Measurements from ENCODE around the gene ADD1.

Gene ADD1

DNA sequence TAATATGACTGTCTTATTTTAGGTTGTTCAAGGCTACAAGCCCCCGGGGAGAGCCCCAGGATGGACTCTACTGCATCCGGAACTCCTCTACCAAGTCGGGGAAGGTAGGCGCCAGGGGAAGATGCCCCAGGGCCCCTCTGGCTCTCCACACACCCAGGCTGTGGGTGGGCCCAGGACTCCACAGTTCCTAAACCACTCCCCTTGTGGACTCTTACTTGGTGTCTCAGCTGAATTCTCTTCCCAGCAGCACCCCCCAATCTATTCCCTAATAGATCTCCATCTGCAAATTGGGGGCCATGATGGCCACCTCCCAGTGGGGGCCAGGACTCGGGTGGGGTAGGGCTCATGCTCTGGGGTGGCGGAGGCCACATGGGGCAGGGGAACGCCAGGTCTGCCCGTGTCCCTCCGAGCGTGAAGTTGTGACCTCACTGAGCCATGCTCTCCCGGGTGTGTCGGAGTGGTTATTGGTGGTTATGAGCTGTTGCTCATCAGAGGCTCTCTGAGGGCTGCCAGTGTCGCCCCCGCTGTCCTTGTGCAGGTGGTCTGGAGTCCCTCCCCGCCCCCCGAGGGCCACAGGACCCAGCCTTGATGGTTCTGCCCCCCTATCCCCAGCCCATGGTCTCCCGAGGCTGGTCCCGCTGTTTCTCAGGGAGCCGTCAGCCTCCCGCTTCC, 11.2 kb upstream of the ADD1 start:
- DNase-seq, result no peak

DNA sequence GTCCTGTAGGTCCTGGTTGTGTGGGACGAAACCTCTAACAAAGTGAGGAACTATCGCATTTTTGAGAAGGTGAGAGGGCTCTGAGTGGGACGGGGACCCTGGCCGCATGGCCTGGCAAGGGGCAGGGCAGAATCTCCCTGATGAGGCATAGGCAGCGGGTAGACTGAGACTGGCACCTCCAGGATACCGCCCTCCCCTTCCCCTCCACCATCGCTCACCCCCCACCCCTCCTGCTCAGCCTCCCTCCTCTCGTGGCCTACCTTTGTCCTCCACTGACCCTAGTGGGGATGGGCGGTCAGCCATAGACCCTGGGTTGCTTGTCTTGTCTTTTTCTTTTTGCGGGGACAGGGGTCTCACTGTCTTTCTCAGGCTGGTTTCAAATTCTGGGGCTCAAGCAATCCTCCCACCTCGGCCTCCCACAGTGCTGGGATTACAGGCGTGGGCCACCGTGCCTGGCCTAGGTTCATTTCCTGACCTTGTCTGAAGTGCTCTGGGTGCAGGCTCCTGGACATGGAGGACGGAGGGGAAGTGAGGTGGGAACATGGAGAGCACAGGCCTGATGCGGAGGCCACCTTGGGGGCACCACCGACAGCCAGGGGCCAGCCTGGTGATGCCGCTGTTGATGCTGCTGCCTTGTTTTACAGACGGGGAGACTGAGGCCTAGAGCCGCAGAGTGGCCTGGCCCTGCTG, 10.5 kb upstream of the ADD1 start:
- DNase-seq, result no peak

DNA sequence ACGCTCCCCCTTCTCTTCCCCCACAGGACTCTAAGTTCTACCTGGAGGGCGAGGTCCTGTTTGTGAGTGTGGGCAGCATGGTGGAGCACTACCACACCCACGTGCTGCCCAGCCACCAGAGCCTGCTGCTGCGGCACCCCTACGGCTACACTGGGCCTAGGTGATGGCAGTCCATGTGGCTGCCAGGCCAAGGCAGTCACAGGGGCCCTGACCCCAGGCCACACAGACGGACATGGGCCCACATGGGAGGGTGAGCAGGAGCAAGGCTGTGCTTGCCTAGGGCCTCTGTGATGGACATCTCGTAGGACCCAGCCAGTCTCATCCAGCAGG, 10.0 kb upstream of the ADD1 start:
- no peak for DNase-seq

DNA sequence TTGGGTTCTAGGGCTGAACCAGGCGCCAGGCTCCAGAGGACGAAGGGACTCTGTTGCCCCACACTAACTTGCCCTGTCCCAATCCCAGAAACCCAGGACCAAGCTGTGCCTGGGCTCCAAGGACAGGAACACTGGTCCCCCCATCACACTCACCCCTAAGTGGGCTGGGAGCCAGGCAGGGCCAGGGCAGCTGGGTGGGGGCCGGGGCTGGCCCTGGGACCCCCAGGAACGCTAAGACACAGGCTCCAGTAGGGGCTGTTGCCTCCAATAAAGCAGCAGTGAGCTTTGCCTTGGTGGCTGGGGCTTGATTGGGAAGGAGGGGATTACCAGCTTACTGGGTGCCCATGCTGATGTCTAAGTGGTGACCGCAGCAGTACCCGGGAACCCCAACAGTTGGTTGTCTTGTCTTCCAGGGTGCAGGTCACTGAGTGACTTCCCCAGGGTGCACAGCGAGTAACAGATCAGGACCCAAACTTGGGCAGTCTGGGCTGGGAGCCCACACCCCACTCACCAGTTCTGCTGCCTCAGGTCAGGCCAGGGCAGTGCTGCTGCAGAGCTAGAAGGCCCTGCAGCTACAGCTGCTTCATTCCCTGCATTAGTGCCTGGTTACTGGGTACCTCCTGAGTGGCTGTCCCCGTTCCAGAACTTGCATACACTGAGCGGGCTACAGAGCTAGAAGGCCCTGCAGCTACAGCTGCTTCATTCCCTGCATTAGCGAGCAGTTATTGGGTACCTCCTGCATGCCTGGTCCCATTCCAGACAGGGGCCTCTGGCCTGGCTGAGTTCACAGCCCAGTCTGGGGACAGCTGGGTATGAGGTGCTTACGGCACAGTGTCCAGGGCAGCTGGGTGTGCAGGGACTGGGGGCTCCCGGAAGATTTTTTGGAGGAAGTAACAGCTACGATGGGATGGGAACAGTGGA, 9.4 kb upstream of the ADD1 start:
- no peak for DNase-seq

DNA sequence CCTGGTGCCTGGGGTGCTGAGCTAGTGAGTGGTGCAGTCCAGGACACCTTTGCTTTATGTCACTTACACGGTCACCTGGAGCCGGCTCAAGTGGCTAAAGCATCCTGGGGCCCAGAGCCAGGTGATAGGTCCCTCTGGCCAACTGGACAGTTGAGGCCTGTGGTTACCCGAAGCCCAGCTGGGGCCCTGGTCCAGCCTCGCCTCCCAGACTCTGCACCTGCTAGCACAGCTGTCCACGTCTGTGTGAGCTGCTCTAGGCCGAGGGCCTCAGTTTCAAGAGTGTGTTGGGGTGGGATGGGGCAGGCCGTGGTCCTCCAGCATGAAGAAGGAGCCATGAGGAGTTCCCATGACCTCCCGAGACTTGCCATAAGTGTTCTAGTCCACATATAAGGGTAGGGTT, 7.7 kb upstream of the ADD1 start:
- no peak for DNase-seq

DNA sequence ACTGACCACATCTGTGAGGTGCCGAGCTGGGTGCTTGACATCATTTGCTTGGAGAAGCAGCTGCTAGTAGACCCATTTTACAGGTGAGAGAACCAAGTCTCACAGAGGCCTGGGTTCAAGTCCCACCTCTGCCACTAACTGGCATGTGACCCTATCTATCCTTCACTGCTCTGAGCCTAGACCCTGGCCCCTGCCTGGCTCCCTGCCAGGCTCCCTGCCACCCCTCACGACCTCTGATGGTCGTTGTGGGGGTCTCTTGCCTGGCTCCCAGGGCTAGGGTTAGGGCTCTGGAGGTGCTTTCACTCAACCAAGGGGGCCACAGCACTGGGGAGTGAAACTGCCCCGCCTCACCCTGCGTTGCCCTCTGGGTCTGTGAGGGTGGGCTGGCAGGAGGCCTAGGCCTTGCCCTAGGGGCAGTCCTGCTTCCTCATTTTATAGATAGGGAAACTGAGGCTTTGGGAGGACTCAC, 7.2 kb upstream of the ADD1 start:
- DNase-seq, result no peak

DNA sequence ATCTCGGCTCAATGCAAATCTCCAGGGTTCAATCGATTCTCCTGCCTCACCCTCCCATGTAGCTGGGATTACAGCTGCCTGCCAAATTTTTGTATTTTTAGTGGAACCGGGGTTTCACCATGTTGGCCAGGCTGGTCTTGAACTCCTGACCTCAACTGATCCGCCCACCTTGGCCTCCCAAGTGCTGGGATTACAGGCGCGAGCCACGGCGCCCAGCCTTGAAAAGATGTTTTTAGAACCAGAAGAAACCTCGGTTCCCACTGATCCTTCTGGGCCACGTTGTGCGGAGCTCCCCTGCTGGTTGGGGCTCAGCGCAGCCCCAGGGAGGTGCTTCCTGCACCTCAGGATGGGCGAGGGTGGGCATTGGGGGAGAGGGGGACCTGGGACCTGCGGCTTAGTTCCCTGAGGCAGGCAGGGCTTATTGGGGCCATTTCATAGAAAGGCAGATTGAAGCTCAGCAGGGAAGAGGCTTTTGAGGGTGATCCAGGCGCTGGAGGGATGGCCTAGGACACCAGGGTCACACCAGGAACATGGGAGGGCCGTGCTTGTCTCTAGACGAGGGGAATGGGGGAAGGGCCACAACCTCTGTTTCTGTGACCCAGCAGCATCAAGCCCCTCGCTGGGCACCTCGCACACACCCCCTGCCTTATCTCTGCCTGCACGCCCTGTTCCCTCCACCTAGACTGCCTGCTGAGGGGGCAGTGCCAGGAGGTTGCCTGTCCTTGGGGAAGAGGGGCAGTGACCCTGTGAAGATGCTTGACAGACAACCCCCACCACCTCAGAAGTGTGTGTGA, 6.3 kb upstream of the ADD1 start:
- no peak for DNase-seq

DNA sequence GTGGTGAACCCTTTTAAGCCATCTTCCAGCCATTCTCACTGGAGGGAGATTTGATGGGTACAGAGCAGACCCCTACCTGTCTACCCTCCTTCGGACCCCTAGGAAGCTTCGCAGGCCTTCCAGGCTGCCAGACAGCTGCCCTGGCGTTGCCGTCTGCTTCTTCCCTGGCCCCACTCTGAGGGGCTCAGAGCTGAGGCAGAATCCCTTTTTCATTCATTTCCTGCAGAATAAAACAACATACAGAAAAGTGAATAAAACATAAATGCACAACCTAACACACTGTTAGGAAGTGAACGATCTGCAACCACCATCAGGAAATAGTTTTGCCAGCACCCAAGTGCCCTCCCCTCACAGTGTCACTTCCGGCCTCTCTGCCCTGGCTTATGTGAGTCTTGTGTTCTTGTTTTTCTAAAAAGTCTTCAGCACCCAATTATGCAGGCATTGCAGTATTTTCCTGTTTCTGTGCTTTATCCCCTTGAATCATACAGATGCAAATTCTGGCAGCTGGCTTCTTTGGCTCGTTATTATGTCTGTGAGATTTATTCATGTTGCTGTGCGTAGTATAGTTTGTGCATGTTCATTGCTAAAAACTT, 5.6 kb upstream of the ADD1 start:
- DNase-seq, result peak in 16 of 56 donors; percentile 11 to 43 (median 34)

DNA sequence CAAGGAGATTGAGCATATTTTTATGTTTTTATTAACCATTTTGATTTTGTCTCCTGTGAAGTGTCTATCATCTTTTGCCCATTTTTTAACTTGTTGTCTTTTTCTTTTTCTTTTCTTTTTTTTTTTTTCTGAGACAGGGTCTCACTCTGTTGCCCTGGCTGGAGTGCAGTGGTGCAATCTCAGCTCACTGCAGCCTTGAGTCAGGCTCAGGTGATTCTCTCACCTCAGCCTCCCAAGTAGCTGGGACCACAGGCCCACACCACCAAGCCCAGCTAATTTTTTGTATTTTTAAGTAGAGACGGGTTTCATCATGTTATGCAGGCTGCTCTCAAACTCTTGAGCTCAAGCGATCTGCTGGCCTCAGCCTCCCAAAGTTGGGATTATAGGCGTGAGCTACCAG, 4.6 kb upstream of the ADD1 start:
- no peak for DNase-seq

DNA sequence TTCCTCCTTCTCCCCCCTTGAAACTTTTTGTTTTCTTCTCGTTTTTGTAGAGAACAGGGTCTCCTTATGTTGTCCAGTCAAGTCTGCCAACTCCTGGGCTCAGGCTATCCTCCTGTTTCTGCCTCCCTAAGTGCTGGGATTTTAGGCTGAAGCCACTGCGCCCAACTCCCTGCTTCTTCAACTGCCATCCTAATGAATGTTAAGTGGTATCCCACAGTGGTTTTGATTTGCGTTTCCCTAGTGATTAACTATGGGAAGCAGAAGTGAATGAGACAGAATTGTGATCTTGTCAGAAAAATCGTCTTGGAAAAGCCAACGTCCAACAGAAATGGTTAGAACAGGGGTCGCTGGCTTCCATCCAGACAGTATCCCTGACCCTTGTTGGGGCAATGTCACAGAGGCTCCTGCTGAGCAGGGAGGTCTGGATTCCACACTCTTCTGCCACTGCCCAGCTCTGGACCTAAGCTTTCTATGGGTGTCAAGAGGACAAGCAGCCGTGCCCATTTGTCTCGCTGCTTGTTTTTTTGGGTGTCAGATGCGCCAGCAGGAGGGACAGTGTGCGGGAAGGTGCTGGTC, 869 bp upstream of the ADD1 start:
- peak in 7 of 56 donors; percentile 17 to 60 (median 37) for DNase-seq

DNA sequence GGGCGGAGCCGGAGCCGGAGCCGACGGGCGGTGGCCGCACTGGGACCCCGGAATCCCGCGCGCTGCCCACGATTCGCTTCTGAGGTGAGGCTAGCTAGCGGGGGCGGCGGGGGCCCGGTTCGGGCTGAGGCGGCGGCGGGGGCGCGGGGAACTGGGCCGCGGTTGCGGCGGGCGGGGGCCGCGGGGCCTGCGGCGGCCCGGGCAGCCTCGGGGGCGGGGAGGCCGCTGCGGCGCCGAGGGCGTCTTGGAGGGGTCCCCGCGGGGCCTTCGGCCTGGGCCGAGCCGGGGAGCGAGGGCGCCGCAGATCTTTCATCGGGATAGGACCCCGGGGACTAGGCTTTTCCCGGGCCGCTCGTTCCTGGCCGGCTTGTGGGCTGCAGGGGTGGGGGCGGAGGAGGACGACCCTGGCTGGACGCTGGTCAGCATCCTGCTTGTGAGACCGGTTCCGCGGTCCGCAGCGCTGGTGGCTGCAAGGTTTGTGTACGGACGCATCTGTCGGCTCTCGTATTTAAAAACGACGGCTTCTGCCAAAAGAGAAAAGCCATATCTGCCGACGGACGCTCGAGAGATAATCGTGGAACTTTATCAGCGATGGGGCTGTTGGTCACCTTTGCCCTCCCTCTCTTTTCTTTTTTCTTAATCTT, 419 bp downstream of the ADD1 start:
- peak in 8 of 56 donors; percentile 44 to 62 (median 55) for DNase-seq

DNA sequence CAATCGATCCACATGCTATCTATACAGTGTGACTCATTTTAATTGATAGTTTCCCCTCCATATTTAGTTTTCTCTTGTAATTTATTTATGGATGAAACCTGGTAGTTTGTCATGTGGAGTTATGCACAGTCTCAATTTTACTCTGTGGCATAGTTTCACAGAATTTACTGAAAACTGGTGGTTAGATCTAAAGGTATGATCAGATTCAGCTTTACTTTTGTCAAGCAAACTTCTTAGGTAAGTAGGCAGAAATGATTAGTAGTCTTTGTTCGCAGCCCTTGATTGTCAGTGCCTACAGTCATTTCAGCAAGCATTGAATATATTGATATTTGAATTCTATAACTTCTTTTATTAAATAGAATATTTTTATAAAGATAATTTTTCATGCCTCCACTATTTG, 2.5 kb downstream of the ADD1 start:
- no peak for DNase-seq

DNA sequence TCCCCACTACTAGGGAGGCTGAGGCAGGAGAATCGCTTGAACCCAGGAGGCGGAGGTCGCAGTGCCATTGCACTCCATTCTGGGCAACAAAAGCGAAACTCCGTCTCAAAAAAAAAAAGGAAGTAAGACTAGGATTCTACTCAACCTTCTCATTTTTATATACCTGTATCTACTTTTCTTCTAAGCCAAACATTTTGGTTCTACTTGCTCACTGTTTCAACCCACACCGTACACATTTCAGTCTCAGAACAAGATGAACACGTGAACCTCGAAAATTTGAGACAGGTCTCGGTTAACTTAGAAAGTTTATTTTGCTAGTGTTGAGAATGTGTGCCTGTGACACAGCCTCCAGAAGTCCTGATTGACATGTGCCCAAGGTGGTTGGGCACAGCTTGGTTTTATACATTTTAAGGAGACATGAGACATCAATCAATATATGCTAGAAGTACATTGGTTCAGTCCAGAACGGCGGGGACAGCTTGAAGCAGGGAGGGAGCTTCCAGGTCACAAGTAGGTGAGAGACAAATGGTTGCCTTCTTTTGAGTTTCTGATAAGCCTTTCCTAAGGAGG, 3.7 kb downstream of the ADD1 start:
- DNase-seq, result no peak

DNA sequence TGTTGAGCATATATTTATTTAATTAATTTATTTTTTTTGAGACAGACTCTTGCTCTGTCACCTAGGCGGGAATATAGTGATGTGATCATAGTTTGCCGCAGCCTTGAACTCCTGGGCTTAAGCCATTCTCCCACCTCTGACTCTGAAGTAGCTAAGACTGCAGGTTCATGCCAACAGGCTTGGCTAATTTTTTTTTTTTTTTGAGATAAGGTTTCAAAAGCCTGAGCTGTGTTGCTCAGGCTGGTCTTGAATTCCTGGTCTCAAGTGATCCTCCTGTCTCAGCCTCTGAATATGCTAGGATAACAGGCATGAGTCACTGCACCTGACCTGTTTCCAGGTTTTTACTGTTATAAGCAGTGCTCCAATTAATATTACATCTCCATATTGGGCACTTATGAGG, 4.8 kb downstream of the ADD1 start:
- no peak for DNase-seq

DNA sequence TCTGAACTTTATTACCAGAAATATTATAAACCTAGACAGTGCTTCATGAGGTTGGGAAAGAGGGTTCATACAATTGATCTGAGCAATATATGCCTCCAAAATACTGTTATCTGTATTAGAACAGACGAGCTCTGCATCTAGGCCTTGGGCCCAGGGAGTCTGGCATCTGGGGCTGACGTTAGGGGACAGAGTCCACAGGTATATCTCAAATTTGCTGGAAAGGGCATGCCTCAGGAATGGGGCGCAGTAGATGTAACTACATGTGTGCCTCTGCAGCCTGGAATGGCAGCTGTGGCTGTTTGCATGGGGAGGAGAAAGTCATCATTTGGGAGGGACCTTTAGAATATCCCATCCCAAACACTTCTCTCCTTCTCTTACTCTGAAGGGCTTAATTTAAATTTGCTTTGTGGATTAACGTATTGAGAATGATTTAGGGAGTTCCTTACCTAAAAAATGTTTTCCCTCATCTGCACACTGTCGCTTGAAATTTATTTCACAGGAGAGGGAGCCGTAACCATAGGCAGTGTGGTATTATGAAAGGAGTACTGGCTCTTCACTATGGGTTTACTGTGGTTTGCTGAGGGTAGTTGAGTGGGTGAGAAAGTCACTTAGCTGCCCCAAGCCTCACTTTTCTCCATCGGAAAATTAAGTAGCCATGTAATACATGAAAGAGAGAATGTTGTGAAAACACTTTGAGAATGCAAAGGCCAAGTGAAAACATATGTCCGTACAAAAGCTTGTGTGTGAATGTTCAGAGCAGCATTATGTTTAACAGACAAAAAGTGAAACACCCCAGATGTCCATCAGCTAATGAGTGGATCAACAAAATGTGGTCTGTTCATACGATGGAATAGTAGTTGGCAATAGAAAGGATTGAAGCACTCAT, 5.9 kb downstream of the ADD1 start:
- no peak for DNase-seq

DNA sequence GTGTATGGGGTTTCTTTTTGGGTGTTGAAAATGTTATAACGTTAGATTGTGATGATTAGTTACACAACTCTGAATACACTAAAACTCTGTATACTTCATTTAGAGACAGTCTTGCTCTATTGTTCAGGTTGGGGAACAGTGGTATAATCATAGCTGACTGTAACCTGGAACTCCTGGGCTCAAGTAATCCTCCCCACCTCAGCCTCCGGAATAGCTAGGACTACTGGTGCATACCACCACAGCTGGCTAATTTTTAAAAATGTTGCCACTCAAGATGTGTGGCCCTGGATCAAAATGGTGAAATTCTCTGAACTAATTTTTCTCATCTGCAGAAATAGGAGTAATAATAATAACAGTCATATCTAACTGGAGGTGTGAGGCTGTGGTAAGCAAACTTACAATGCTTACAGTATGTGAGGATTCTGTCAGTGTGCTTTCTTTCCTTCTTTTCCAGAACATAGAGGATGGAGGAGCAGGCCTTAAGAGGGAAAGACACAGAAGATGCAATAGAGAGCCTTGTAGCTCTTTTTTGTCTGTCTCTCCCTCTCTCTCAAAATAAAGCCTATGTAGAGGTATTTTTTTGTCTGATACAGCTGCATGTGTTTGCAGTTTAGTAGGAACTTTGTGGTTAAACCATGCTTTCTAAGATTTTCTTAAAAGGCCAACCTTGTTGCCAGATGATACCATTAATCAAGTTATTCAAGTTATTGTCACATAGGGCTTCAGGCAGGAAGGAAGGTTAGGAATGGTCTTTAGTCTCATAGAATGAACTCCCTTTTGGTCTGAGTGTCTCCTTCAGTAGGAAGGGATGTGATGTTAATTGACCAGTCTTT, 7.5 kb downstream of the ADD1 start:
- no peak for DNase-seq

DNA sequence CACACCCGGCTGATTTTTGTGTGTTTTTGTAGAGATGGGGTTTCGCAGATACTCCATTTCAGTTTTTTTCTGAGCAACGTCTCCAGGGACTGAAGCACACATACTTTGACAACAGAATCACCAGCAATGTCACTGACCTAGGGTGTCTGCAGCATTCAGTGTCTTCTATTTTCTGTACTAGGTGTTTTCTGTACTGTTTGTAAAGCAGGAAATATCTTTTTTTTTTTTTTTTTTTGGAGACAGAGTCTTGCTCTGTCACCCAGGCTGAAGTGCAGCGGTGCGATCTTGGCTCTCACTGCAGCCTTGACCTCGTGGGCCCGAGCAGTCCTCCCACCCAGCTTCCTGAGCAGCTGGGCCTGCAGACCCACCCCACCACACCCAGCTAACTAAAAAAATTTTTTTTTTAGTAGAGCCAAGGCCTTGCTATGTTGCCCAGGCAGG, 8.9 kb downstream of the ADD1 start:
- DNase-seq, result no peak

DNA sequence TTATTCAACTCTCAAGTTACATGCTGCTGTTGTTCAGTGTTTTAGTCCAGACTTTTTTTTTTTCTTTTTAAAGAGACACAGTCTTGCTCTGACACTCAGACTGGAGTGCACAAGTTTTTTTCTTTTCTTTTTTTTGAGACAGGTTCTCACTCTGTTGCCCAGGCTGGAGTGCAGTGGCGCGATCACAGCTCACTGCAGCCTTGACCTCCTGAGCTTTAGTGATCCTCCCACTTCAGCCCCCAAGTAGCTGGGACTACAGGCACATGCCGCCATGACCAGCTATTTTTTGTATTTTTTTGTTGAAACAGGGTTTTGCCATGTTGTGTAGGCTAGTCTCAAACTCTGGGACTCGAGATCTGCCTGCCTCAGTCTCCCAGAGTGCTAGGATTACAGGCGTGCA, 11.9 kb downstream of the ADD1 start:
- no peak for DNase-seq
